K562 (cell line): ENCODE measurements around the gene EDA. TPM values are rescaled to one million over a fixed set of nuclear protein-coding genes. Genes with fewer than 3 reads are reported as not detected.

ENCODE experiments used
- ATAC-seq: fragments of 200-7000 bp; cut with Tn5 transposase; 3 replicates; pipeline ENCODE4 v1.9.1; 2020; ENCODE audit warnings: moderate library complexity
- BruUV-seq: library from RNA; stranded (reverse); fragments of 400-500 nt; replicated peaks from 2 replicates; lab custom pipeline; 2021; lab: Mats Ljungman, UMichigan
- CTCF ChIA-PET: fragments of 300-600 bp; formaldehyde crosslinking; extraction: SDS; loops from one replicate; lab custom pipeline; 2021; ENCODE audit warnings: low intra/inter-chr PET ratio; lab: Yijun Ruan, JAX
- POLR2A ChIA-PET: fragments of 300-600, 350-650 bp; sonication (Branson Sonifier 250); formaldehyde crosslinking; extraction: SDS; loops from one replicate; lab custom pipeline; 2021; ENCODE audit warnings: antibody characterized with exemption, inconsistent platforms; lab: Yijun Ruan, JAX
- DNase-seq, 4 experiments: peaks; one replicate each; pipeline versions ENCODE4 v3.0.0 to v3.0.0-alpha.2; 2011 to 2018; ENCODE audit warnings: low spot score in 3 of 4, mixed read lengths in 3 of 4; ENCODE audit errors: extremely low read depth in 1 of 4
- FAIRE-seq: peaks from 2 replicates; lab custom pipeline; 2011; peaks lifted over from hg19 to GRCh38; lab: Jason Lieb, UNC
- H2AFZ ChIP-seq: 2 replicates; pipeline ENCODE4 v1.6.0; 2011; ENCODE audit warnings: low read depth, low read length, control low read depth, inconsistent platforms
- H3K27ac ChIP-seq: fragments of 200-600 bp; 3 replicates; pipeline ENCODE4 v1.8.0; 2011; ENCODE audit warnings: low read depth, mild to moderate bottlenecking, control low read depth, inconsistent platforms, low read length, moderate library complexity, mixed read lengths; ENCODE audit errors: extremely low read depth
- H3K27me3 ChIP-seq, 2 experiments: fragments of 300-600 bp in 1 of 2; 2 replicates in 1 of 2; 3 replicates in 1 of 2; pipeline versions ENCODE4 v1.6.0 to v1.8.0; 2011; ENCODE audit warnings: inconsistent platforms in 2 of 2, low read length in 2 of 2, mild to moderate bottlenecking in 1 of 2, mixed read lengths in 1 of 2, moderate library complexity in 1 of 2; ENCODE audit not compliant: control insufficient read depth in 2 of 2, insufficient read depth in 2 of 2
- H3K36me3 ChIP-seq: fragments of 300-600 bp; 3 replicates; pipeline ENCODE4 v1.8.0; 2011; ENCODE audit warnings: mild to moderate bottlenecking, low read length, inconsistent platforms; ENCODE audit not compliant: control insufficient read depth, insufficient read depth
- H3K4me1 ChIP-seq, 2 experiments: fragments of 200-600 bp in 1 of 2; replicated peaks in 1 of 2; 2 replicates in 1 of 2; 3 replicates in 1 of 2; pipeline versions ENCODE4 v1.5.1 to v1.8.0; 2011; ENCODE audit warnings: inconsistent platforms in 2 of 2, low read length in 2 of 2, mild to moderate bottlenecking in 1 of 2, mixed read lengths in 1 of 2, moderate library complexity in 1 of 2; ENCODE audit not compliant: control insufficient read depth in 2 of 2, insufficient read depth in 2 of 2
- H3K4me2 ChIP-seq: 2 replicates; pipeline ENCODE4 v1.6.1; 2011; ENCODE audit warnings: low read length, control low read depth, inconsistent platforms, mixed read lengths; ENCODE audit not compliant: insufficient read depth
- H3K4me3 ChIP-seq: fragments of 200-600 bp; sonication (generic), shearing (Covaris generic); 2 replicates; pipeline ENCODE4 v1.5.1; 2016; ENCODE audit warnings: control low read depth, inconsistent platforms
- H3K79me2 ChIP-seq: fragments of 200-600 bp; 3 replicates; pipeline ENCODE4 v1.8.0; 2011; ENCODE audit warnings: low read length, inconsistent platforms; ENCODE audit not compliant: control insufficient read depth, insufficient read depth
- H3K9ac ChIP-seq, 2 experiments: 2 replicates each; pipeline versions ENCODE4 v1.6.0 to v1.6.1; 2011; ENCODE audit warnings: low read depth in 2 of 2, low read length in 2 of 2, control low read depth in 1 of 2, inconsistent platforms in 1 of 2, mild to moderate bottlenecking in 1 of 2, mixed read lengths in 1 of 2; ENCODE audit not compliant: insufficient read depth in 1 of 2
- H3K9me1 ChIP-seq: one replicate; pipeline ENCODE4 v1.6.0; 2011; ENCODE audit warnings: inconsistent platforms, mild to moderate bottlenecking, low read length, moderate library complexity; ENCODE audit not compliant: control insufficient read depth, insufficient read depth
- H3K9me3 ChIP-seq: replicated peaks from 2 replicates; pipeline ENCODE4 v1.5.1; 2011; ENCODE audit warnings: low read depth, low read length, inconsistent platforms; ENCODE audit not compliant: control insufficient read depth, insufficient read depth
- H4K20me1 ChIP-seq: replicated peaks from 2 replicates; pipeline ENCODE4 v1.6.1; 2011; ENCODE audit warnings: low read length, inconsistent platforms, mixed read lengths; ENCODE audit not compliant: control insufficient read depth, insufficient read depth
- C11orf30 ChIP-seq: fragments of 450-650 bp; IDR thresholded peaks from 2 replicates; pipeline ENCODE4 v1.6.1; 2016; ENCODE audit warnings: low read depth, mild to moderate bottlenecking
- FOXK1 ChIP-seq: sonication (generic); formaldehyde crosslinking; IDR thresholded peaks from 2 replicates; pipeline ENCODE4 v1.8.0; 2022; ENCODE audit warnings: missing genetic modification reagents, mild to moderate bottlenecking, borderline replicate concordance
- LCOR ChIP-seq: sonication (generic); formaldehyde crosslinking; IDR thresholded peaks from 2 replicates; pipeline ENCODE4 v1.8.0; 2022; ENCODE audit warnings: mild to moderate bottlenecking, missing genetic modification reagents
- MAFG ChIP-seq: fragments of 450-650 bp; conservative IDR thresholded peaks from 2 replicates; pipeline ENCODE4 v1.6.1; 2016; ENCODE audit warnings: missing genetic modification characterization, missing compliant biosample characterization
- MECOM ChIP-seq: fragments of 250-450 bp; sonication (Bioruptor Pico); IDR thresholded peaks from 2 replicates; pipeline ENCODE4 v1.8.0; 2022; ENCODE audit warnings: inconsistent platforms
- NFE2 ChIP-seq: IDR thresholded peaks from 2 replicates; pipeline ENCODE4 v1.6.1; 2014; ENCODE audit warnings: antibody characterized with exemption, low read depth
- SMAD2 ChIP-seq: fragments of 150-350 bp; IDR thresholded peaks from 2 replicates; pipeline ENCODE4 v1.6.1; 2014; ENCODE audit warnings: low read depth, mild to moderate bottlenecking, low read length
- YBX1 ChIP-seq: fragments of 450-650 bp; IDR thresholded peaks from 2 replicates; pipeline ENCODE4 v1.7.1; 2016; ENCODE audit warnings: mild to moderate bottlenecking
- YY1 ChIP-seq, 3 experiments: IDR thresholded peaks; 2 replicates each; pipeline ENCODE4 v1.6.1; 2011; ENCODE audit warnings: low read length in 2 of 3, mild to moderate bottlenecking in 2 of 3, moderate library complexity in 2 of 3, borderline replicate concordance in 1 of 3, control low read depth in 1 of 3, low read depth in 1 of 3; ENCODE audit not compliant: insufficient read depth in 3 of 3, insufficient replicate concordance in 2 of 3, control insufficient read depth in 1 of 3, insufficient read length in 1 of 3; ENCODE audit errors: extremely low read depth in 1 of 3
- ZKSCAN8 ChIP-seq: fragments of 200-800 bp; sonication (Bioruptor generic); IDR thresholded peaks from 2 replicates; pipeline ENCODE4 v1.6.1; 2016; ENCODE audit warnings: missing genetic modification characterization, missing compliant biosample characterization
- ZNF316 ChIP-seq: fragments of 450-650 bp; IDR thresholded peaks from 2 replicates; pipeline ENCODE4 v1.6.1; 2016
- ZNF324 ChIP-seq: fragments of 250-450 bp; sonication (Bioruptor Pico); IDR thresholded peaks from 2 replicates; pipeline ENCODE4 v1.4.0; 2020; ENCODE audit warnings: mild to moderate bottlenecking
- WGBS: fragments of 100-300 bp; shearing (Covaris generic); methylation state at CpG from one replicate; pipeline ENCODE4 v1.1.6; 2016; ENCODE audit warnings: low coverage, mixed read lengths; ENCODE audit not compliant: insufficient coverage; ENCODE audit errors: missing lambda C conversion rate; 5-methylcytosine and 5-hydroxymethylcytosine counted together
- in situ Hi-C: fragments of 300-500 bp; cut with MboI; formaldehyde crosslinking; loops from 4 replicates; pipeline ENCODE4 v1.15.0; 2018; ENCODE audit warnings: inconsistent platforms, mixed read lengths
- intact Hi-C: fragments of 100-400 bp; cut with micrococcal nuclease; formaldehyde crosslinking; loops from 2 replicates; pipeline ENCODE4 v1.14.2; 2022
- polyA plus RNA-seq, 8 experiments: library from polyadenylated mRNA; depleted of rRNA in 4 of 8; stranded (reverse) in 5 of 8; unstranded in 3 of 8; fragments of >200 nt; fragmentation: Nextera tagmentation in 2 of 8; fragmentation: Illumina TruSeq in 1 of 8; extraction: Ambion mirVana in 2 of 8; extraction: Trizol in 1 of 8; gene quantifications; 2 replicates each; pipeline versions ENCODE4 v1.2.1 to v1.2.3, GENCODE V29; 2011 to 2014; ENCODE audit warnings: inconsistent platforms in 1 of 8, missing spikeins in 1 of 8
- total RNA-seq, 7 experiments: library from RNA; depleted of rRNA in 6 of 7; stranded (reverse); fragments of >200 nt in 6 of 7; fragmentation: Illumina TruSeq in 2 of 7; extraction: Trizol in 2 of 7; gene quantifications; 2 replicates each; pipeline versions ENCODE4 v1.2.1 to v1.2.3, GENCODE V29; 2011 to 2021; ENCODE audit warnings: low replicate concordance in 1 of 7
- TF ChIP-seq, protein P1 (sequence below), 3 experiments: IDR thresholded peaks in 2 of 3; conservative IDR thresholded peaks in 1 of 3; 2 replicates each; pipeline ENCODE4 v1.5.1; 2011 to 2012; ENCODE audit warnings: low read length in 3 of 3, mild to moderate bottlenecking in 3 of 3, control low read depth in 2 of 3, improper control_type of control experiment in 1 of 3, inconsistent platforms in 1 of 3, low read depth in 1 of 3, mixed read lengths in 1 of 3, moderate library complexity in 1 of 3; ENCODE audit not compliant: insufficient read depth in 2 of 3
- TF ChIP-seq, protein P2 (sequence below): fragments of 250-450 bp; sonication (Bioruptor Pico); IDR thresholded peaks from 2 replicates; pipeline ENCODE4 v1.5.0; 2021
- TF ChIP-seq, protein P3 (sequence below): fragments of 450-650 bp; IDR thresholded peaks from 2 replicates; pipeline ENCODE4 v1.7.1; 2018; ENCODE audit warnings: mild to moderate bottlenecking, low read depth; ENCODE audit not compliant: partially characterized antibody

The EDA gene
- total and polyA plus RNA-seq, 9 of the 15 experiments (the other 6 are each of a cell fraction or from before 2014, with no cell fraction given) = 0.03 to 0.40 (median 0.07) TPM

DNA sequence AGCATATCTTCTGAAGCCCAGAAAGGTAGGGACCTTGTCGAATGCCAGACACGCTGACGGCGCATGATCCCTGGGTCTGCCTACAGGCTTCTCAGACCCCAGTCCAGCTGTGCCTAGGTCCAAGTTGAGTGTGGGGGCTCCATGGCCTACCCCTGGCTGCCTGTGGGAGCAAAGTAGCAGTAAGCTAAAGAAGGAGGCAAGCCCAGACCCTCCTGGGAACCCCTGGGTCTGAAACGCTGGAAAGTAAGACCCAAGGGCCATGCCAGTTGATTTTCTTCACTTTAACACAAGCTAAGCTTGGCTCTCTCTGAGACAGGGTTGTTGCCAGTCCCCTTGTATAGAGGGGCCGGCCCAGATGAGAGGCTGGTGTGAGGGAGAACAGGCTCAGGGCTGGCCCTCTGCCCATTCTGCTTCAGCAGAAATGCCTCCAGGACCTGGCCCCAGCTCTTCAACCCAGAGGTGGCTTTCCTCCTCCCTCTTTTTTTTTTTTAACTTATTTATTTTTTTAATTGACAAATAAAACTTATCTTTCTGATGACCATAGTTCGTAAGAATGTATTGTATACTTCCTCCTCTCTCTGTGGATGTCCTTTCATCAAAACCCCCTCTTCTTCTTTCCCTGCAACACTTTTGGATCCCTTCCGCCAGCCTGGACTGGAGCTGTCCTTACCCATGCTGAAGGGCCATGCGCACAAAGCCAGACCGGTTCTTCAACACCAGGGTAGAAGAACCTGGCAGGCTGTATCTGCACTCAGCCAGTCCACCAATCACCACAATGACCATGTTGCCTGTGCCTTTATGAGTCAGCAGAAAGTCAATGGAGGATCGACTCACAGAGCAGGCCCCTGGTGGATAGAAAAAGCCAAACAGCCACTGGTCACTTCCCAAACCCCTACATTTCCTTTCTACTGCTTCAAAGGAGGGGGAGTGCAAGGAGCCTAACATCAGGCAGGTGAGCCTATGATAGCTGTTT lies 426.8 kb downstream of the EDA start:
- 30% methylated on average over 11 of the region's 11 CpGs for WGBS
- no peak overlapping the region for H3K9ac ChIP-seq
- no peak overlapping the region for H3K4me3 ChIP-seq
- FAIRE-seq (no peak), DNase-seq (peak; percentile 24 to 40 (median 29)), ATAC-seq (peak; percentile 93)
- no peaks in the 10 kb centered on the region; the same call in 1 of the 2 replicates for H4K20me1 ChIP-seq
- H2AFZ ChIP-seq = peak overlapping the region; percentile 55; the same call in 1 of the 2 replicates
- no peaks in the 10 kb centered on the region for H3K9me1 ChIP-seq
- no peaks in the 10 kb centered on the region for H3K9me3 ChIP-seq
- H3K27ac ChIP-seq = no peak overlapping the region
- H3K4me2 ChIP-seq = no peak overlapping the region
- H3K79me2 ChIP-seq = no peaks in the 10 kb centered on the region
- POLR2A ChIA-PET = no interaction called here
- intact Hi-C loops = no loop called here
- no TSS peak for BruUV-seq
- in situ Hi-C loops = loop anchor here (25.0 kb wide), 1 partner anchor 505 kb away; no protein-coding TSS in a partner anchor
- no peaks in the 10 kb centered on the region; a peak in 1 of 5 replicates for H3K4me1 ChIP-seq
- peaks cover 0 to 8% of the 10 kb centered on the region in 2 experiments; a peak in 1 of 5 replicates for H3K27me3 ChIP-seq
- CTCF ChIA-PET = no interaction called here
- H3K36me3 ChIP-seq = no peaks in the 10 kb centered on the region
- TF ChIP-seq, protein P1, sequence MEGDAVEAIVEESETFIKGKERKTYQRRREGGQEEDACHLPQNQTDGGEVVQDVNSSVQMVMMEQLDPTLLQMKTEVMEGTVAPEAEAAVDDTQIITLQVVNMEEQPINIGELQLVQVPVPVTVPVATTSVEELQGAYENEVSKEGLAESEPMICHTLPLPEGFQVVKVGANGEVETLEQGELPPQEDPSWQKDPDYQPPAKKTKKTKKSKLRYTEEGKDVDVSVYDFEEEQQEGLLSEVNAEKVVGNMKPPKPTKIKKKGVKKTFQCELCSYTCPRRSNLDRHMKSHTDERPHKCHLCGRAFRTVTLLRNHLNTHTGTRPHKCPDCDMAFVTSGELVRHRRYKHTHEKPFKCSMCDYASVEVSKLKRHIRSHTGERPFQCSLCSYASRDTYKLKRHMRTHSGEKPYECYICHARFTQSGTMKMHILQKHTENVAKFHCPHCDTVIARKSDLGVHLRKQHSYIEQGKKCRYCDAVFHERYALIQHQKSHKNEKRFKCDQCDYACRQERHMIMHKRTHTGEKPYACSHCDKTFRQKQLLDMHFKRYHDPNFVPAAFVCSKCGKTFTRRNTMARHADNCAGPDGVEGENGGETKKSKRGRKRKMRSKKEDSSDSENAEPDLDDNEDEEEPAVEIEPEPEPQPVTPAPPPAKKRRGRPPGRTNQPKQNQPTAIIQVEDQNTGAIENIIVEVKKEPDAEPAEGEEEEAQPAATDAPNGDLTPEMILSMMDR (IDR thresholded peaks at IDR 0.05 in 2 of 3, conservative IDR thresholded peaks at IDR 0.05 in 1 of 3; ENCODE audit: insufficient read depth in 2 of 3, low read depth in 1 of 3, low read length in 3 of 3) = 0 out of 6 replicates have a peak, but pooled peaks have one; percentile 12 to 13 (median 12)
- TF ChIP-seq ZKSCAN8 (CRISPR knock-in tag) (no peak), SMAD2 (no peak), FOXK1 (CRISPR knock-in tag) (no peak), MAFG (tag) (peak; percentile 83), ZNF316 (peak; percentile 89), ZNF324 (no peak), C11orf30 (peak; percentile 82), YY1 (IDR thresholded peaks at IDR 0.05; ENCODE audit: borderline replicate concordance in 1 of 3, control insufficient read depth in 1 of 3, extremely low read depth in 1 of 3, insufficient read depth in 3 of 3, insufficient read length in 1 of 3, insufficient replicate concordance in 2 of 3, low read depth in 1 of 3, low read length in 2 of 3) (peak in 1 of 3 experiments; percentile 30), LCOR (CRISPR knock-in tag) (no peak), NFE2 (peak; percentile 90), YBX1 (no peak), MECOM (CRISPR knock-in tag) (no peak)
- TF ChIP-seq, protein P2, sequence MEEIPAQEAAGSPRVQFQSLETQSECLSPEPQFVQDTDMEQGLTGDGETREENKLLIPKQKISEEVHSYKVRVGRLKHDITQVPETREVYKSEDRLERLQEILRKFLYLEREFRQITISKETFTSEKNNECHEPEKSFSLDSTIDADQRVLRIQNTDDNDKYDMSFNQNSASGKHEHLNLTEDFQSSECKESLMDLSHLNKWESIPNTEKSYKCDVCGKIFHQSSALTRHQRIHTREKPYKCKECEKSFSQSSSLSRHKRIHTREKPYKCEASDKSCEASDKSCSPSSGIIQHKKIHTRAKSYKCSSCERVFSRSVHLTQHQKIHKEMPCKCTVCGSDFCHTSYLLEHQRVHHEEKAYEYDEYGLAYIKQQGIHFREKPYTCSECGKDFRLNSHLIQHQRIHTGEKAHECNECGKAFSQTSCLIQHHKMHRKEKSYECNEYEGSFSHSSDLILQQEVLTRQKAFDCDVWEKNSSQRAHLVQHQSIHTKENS (CRISPR knock-in tag) = no peak
- TF ChIP-seq, protein P3, sequence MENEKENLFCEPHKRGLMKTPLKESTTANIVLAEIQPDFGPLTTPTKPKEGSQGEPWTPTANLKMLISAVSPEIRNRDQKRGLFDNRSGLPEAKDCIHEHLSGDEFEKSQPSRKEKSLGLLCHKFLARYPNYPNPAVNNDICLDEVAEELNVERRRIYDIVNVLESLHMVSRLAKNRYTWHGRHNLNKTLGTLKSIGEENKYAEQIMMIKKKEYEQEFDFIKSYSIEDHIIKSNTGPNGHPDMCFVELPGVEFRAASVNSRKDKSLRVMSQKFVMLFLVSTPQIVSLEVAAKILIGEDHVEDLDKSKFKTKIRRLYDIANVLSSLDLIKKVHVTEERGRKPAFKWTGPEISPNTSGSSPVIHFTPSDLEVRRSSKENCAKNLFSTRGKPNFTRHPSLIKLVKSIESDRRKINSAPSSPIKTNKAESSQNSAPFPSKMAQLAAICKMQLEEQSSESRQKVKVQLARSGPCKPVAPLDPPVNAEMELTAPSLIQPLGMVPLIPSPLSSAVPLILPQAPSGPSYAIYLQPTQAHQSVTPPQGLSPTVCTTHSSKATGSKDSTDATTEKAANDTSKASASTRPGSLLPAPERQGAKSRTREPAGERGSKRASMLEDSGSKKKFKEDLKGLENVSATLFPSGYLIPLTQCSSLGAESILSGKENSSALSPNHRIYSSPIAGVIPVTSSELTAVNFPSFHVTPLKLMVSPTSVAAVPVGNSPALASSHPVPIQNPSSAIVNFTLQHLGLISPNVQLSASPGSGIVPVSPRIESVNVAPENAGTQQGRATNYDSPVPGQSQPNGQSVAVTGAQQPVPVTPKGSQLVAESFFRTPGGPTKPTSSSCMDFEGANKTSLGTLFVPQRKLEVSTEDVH = no peak
